ENCODE data around the gene RNPS1.

DNA sequence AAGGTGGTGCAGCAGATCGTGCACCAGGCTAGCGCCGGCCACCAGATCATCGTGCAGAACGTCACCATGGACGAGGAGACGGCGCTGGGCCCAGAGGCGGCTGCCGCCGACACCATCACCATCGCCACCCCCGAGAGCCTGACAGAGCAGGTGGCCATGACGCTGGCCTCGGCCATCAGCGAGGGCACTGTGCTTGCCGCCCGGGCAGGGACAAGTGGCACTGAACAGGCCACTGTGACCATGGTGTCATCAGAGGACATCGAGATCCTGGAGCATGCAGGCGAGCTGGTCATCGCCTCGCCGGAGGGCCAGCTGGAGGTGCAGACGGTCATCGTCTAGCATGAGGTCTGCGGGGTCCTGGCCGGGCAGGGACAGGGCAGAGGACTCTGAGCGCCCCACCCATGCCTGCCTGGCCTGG is 32.7 kb downstream of the RNPS1 start:
- TF ChIP-seq SP1 (IDR thresholded peaks at IDR 0.05) (no peak), FOXK2 (IDR thresholded peaks at IDR 0.05) (no peak), BHLHE40 (IDR thresholded peaks at IDR 0.05; ENCODE audit: borderline replicate concordance) (no peak)

Measured in HEK293T (cell line).